Ascending aorta (tissue), 2 donors: ENCODE measurements around the gene POLQ. TPM values are rescaled to one million over a fixed set of nuclear protein-coding genes. Genes with fewer than 3 reads are reported as not detected.
"Not testable (repeated sequence)": the region's sequence is repeated elsewhere in the genome, so short reads cannot be mapped to it uniquely, and the experiment has no call there.

Source experiments
- DNase-seq, 2 donors: peaks; one replicate each; pipeline ENCODE4 v3.0.0-alpha.2; 2019; ENCODE audit warnings: low spot score in 2 of 2
- H3K27ac ChIP-seq, 2 donors: fragments of 200-600 bp; sonication (generic); one replicate each; pipeline ENCODE4 v1.5.1; 2016 to 2017; ENCODE audit warnings: mild to moderate bottlenecking in 1 of 2
- H3K27me3 ChIP-seq: fragments of 200-600 bp; sonication (generic); one replicate; pipeline ENCODE4 v1.5.1; 2017
- H3K36me3 ChIP-seq, 2 donors: fragments of 200-600 bp; sonication (generic); one replicate each; pipeline ENCODE4 v1.5.1; 2016
- H3K4me1 ChIP-seq, 2 donors: fragments of 200-600 bp; sonication (generic); one replicate each; pipeline ENCODE4 v1.5.1; 2016 to 2017; ENCODE audit warnings: mild to moderate bottlenecking in 1 of 2
- H3K4me3 ChIP-seq, 2 donors: fragments of 200-600 bp; sonication (generic); one replicate each; pipeline ENCODE4 v1.5.1; 2016 to 2017; ENCODE audit warnings: mild to moderate bottlenecking in 1 of 2
- H3K9me3 ChIP-seq, 2 donors: fragments of 200-600 bp; sonication (generic); one replicate each; pipeline ENCODE4 v1.5.1; 2016
- CTCF ChIP-seq, 3 experiments: fragments of 200-600 bp in 2 of 3; fragments of 450-650 bp in 1 of 3; sonication (generic) in 2 of 3; IDR thresholded peaks; one replicate each; pipeline ENCODE4 v1.5.1; 2016 to 2019; ENCODE audit warnings: antibody characterized with exemption in 3 of 3, mild to moderate bottlenecking in 1 of 3, moderate library complexity in 1 of 3
- intact Hi-C: fragments of 100-400 bp; cut with DNase I; formaldehyde crosslinking; loops from one replicate; pipeline ENCODE4 v1.15.1; 2023
- total RNA-seq: library from RNA; depleted of rRNA; stranded (reverse); fragments of >200 nt; gene quantifications from one replicate; pipeline ENCODE4 v1.1.0, GENCODE V29; 2016

Gene POLQ
- total RNA-seq, 1 donor from 2014 or later: not detected

GRCh38 chr3:121477589-121477988 lies 68.2 kb downstream of the POLQ start:
- TF ChIP-seq CTCF (IDR thresholded peaks at IDR 0.05): no peak
- no peaks in the 10 kb centered on the region for H3K36me3 ChIP-seq
- no peaks in the 10 kb centered on the region for H3K9me3 ChIP-seq
- no peak for DNase-seq
- no peak overlapping the region for H3K27ac ChIP-seq
- H3K4me3 ChIP-seq: no peak overlapping the region
- no peaks in the 10 kb centered on the region for H3K4me1 ChIP-seq
- H3K27me3 ChIP-seq: no peaks in the 10 kb centered on the region
- intact Hi-C loops: no loop called here

- no peak for TF ChIP-seq CTCF (IDR thresholded peaks at IDR 0.05)
- H3K27me3 ChIP-seq: no peaks in the 10 kb centered on the region
- no peak overlapping the region for H3K27ac ChIP-seq
- intact Hi-C loops: no loop called here
- H3K4me1 ChIP-seq: no peaks in the 10 kb centered on the region
- no peaks in the 10 kb centered on the region for H3K9me3 ChIP-seq
- H3K4me3 ChIP-seq: no peak overlapping the region
- no peaks in the 10 kb centered on the region for H3K36me3 ChIP-seq
- no peak for DNase-seq
Observed at GRCh38 chr3:121473001-121473400, 72.8 kb downstream of the POLQ start.

GRCh38 chr3:121467085-121467484 lies 78.7 kb downstream of the POLQ start:
- no peak for TF ChIP-seq CTCF (IDR thresholded peaks at IDR 0.05)
- no peaks in the 10 kb centered on the region for H3K27me3 ChIP-seq

GRCh38 chr3:121463745-121464144 lies 82.0 kb downstream of the POLQ start:
- Histone ChIP-seq H3K27ac (no peak overlapping the region), H3K9me3 (no peaks in the 10 kb centered on the region), H3K4me1 (no peaks in the 10 kb centered on the region), H3K27me3 (no peaks in the 10 kb centered on the region), H3K36me3 (no peaks in the 10 kb centered on the region), H3K4me3 (no peak overlapping the region)
- DNase-seq: no peak
- TF ChIP-seq CTCF (IDR thresholded peaks at IDR 0.05): no peak
- intact Hi-C loops: no loop called here

More at GRCh38 chr3:121467085-121467484, 78.7 kb downstream of the POLQ start:
- Histone ChIP-seq H3K4me1 (no peaks in the 10 kb centered on the region), H3K4me3 (no peak overlapping the region), H3K36me3 (no peaks in the 10 kb centered on the region), H3K27ac (no peak overlapping the region), H3K9me3 (no peaks in the 10 kb centered on the region)
- intact Hi-C loops: no loop called here
- DNase-seq: no peak

GRCh38 chr3:121462565-121462964 lies 83.2 kb downstream of the POLQ start:
- no peak for TF ChIP-seq CTCF (IDR thresholded peaks at IDR 0.05)
- Histone ChIP-seq H3K9me3 (no peaks in the 10 kb centered on the region), H3K36me3 (no peaks in the 10 kb centered on the region), H3K4me3 (no peak overlapping the region), H3K27me3 (no peaks in the 10 kb centered on the region), H3K4me1 (no peaks in the 10 kb centered on the region), H3K27ac (no peak overlapping the region)
- intact Hi-C loops: no loop called here
- no peak for DNase-seq

GRCh38 chr3:121451752-121452151 lies 94.0 kb downstream of the POLQ start:
- H3K9me3 ChIP-seq, H3K27me3 ChIP-seq, intact Hi-C loops, H3K4me1 ChIP-seq, DNase-seq, H3K27ac ChIP-seq, H3K36me3 ChIP-seq, H3K4me3 ChIP-seq: not testable (repeated sequence)
